ENCODE data around the gene SCYL1.

The SCYL1 gene

GRCh38 chr11:65586676-65587075, 61.8 kb downstream of the SCYL1 start:
- no peak for DNase-seq

Data from CD4-positive, alpha-beta T cell treated with Interleukin-15 for 1 hour (primary cell).